ENCODE measurements around the gene GGT5. TPM values are rescaled to one million over a fixed set of nuclear protein-coding genes. Genes with fewer than 3 reads are reported as not detected.

GGT5 gene
- total and polyA plus RNA-seq, 4 donors = 6.3 to 35.0 (median 20.2) TPM

- TF ChIP-seq HNF4A (conservative IDR thresholded peaks at IDR 0.05) (peak; percentile 34 to 41), ATF3 (IDR thresholded peaks at IDR 0.05) (peak; percentile 43), GABPA (IDR thresholded peaks at IDR 0.05 in 1 of 2, conservative IDR thresholded peaks at IDR 0.05 in 1 of 2) (peak; percentile 26 to 29), FOXA1 (IDR thresholded peaks at IDR 0.05) (no peak), EGR1 (IDR thresholded peaks at IDR 0.05; ENCODE audit: low read depth in 2 of 2) (no peak), RXRA (IDR thresholded peaks at IDR 0.05) (peak; percentile 24 to 28), RAD21 (IDR thresholded peaks at IDR 0.05) (peak in 1 of 2 donors; percentile 21), TAF1 (conservative IDR thresholded peaks at IDR 0.05) (no peak), NR2F2 (IDR thresholded peaks at IDR 0.05) (no peak), YY1 (IDR thresholded peaks at IDR 0.05) (peak; percentile 57), HNF4G (IDR thresholded peaks at IDR 0.05) (peak; percentile 14), SP1 (IDR thresholded peaks at IDR 0.05) (peak; percentile 59), JUND (IDR thresholded peaks at IDR 0.05) (peak; percentile 89 to 95), FOXA2 (IDR thresholded peaks at IDR 0.05) (peak; percentile 62)
- TF ChIP-seq, protein P1, sequence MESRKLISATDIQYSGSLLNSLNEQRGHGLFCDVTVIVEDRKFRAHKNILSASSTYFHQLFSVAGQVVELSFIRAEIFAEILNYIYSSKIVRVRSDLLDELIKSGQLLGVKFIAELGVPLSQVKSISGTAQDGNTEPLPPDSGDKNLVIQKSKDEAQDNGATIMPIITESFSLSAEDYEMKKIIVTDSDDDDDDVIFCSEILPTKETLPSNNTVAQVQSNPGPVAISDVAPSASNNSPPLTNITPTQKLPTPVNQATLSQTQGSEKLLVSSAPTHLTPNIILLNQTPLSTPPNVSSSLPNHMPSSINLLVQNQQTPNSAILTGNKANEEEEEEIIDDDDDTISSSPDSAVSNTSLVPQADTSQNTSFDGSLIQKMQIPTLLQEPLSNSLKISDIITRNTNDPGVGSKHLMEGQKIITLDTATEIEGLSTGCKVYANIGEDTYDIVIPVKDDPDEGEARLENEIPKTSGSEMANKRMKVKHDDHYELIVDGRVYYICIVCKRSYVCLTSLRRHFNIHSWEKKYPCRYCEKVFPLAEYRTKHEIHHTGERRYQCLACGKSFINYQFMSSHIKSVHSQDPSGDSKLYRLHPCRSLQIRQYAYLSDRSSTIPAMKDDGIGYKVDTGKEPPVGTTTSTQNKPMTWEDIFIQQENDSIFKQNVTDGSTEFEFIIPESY (IDR thresholded peaks at IDR 0.05) = no peak
- TF ChIP-seq, protein P2, sequence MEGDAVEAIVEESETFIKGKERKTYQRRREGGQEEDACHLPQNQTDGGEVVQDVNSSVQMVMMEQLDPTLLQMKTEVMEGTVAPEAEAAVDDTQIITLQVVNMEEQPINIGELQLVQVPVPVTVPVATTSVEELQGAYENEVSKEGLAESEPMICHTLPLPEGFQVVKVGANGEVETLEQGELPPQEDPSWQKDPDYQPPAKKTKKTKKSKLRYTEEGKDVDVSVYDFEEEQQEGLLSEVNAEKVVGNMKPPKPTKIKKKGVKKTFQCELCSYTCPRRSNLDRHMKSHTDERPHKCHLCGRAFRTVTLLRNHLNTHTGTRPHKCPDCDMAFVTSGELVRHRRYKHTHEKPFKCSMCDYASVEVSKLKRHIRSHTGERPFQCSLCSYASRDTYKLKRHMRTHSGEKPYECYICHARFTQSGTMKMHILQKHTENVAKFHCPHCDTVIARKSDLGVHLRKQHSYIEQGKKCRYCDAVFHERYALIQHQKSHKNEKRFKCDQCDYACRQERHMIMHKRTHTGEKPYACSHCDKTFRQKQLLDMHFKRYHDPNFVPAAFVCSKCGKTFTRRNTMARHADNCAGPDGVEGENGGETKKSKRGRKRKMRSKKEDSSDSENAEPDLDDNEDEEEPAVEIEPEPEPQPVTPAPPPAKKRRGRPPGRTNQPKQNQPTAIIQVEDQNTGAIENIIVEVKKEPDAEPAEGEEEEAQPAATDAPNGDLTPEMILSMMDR (IDR thresholded peaks at IDR 0.05; ENCODE audit: low read depth, low read length, missing input control) = no peak
- TF ChIP-seq, protein P3, sequence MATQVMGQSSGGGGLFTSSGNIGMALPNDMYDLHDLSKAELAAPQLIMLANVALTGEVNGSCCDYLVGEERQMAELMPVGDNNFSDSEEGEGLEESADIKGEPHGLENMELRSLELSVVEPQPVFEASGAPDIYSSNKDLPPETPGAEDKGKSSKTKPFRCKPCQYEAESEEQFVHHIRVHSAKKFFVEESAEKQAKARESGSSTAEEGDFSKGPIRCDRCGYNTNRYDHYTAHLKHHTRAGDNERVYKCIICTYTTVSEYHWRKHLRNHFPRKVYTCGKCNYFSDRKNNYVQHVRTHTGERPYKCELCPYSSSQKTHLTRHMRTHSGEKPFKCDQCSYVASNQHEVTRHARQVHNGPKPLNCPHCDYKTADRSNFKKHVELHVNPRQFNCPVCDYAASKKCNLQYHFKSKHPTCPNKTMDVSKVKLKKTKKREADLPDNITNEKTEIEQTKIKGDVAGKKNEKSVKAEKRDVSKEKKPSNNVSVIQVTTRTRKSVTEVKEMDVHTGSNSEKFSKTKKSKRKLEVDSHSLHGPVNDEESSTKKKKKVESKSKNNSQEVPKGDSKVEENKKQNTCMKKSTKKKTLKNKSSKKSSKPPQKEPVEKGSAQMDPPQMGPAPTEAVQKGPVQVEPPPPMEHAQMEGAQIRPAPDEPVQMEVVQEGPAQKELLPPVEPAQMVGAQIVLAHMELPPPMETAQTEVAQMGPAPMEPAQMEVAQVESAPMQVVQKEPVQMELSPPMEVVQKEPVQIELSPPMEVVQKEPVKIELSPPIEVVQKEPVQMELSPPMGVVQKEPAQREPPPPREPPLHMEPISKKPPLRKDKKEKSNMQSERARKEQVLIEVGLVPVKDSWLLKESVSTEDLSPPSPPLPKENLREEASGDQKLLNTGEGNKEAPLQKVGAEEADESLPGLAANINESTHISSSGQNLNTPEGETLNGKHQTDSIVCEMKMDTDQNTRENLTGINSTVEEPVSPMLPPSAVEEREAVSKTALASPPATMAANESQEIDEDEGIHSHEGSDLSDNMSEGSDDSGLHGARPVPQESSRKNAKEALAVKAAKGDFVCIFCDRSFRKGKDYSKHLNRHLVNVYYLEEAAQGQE (IDR thresholded peaks at IDR 0.05) = no peak
- TF ChIP-seq, protein P4, sequence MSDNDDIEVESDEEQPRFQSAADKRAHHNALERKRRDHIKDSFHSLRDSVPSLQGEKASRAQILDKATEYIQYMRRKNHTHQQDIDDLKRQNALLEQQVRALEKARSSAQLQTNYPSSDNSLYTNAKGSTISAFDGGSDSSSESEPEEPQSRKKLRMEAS (IDR thresholded peaks at IDR 0.05) = peak; percentile 11
- no peak for DNase-seq (ENCODE audit: low spot score)
These were observed 36.7 kb downstream of the GGT5 start for GRCh38 chr22:24208012-24208749.

More at GRCh38 chr22:24208012-24208749, 36.7 kb downstream of the GGT5 start:
- no peaks in the 10 kb centered on the region for H3K36me3 ChIP-seq (ENCODE audit: control insufficient read depth in 4 of 4, insufficient read depth in 3 of 4, low read depth in 1 of 4, low read length in 3 of 4)
- H3K27me3 ChIP-seq (ENCODE audit: control insufficient read depth in 4 of 4, insufficient read depth in 4 of 4, low read length in 3 of 4) = no peaks in the 10 kb centered on the region
- H3K4me1 ChIP-seq (ENCODE audit: control insufficient read depth in 4 of 4, insufficient read depth in 4 of 4, low read length in 3 of 4) = peaks cover 10 to 14% (median 13%) of the 10 kb centered on the region in 4 donors
- no peak overlapping the region for H3K9ac ChIP-seq (ENCODE audit: low read depth in 1 of 2, low read length in 2 of 2)
- H3K4me3 ChIP-seq (ENCODE audit: low read depth in 1 of 3, low read length in 3 of 3) = no peak overlapping the region
- H3K9me3 ChIP-seq (ENCODE audit: control insufficient read depth in 4 of 4, low read length in 3 of 4) = no peaks in the 10 kb centered on the region
- WGBS = 3% methylated on average over 2 of the region's 2 CpGs
- H3K27ac ChIP-seq (ENCODE audit: low read depth in 1 of 2, low read length in 2 of 2) = peak overlapping the region; percentile 82

Measured in liver (tissue), 9 donors.